MM.1S (cell line): ENCODE measurements around the gene HS2ST1.

Source experiments
- DNase-seq: peaks from one replicate; pipeline ENCODE4 v3.0.0-alpha.2; 2015
- H2AFZ ChIP-seq: fragments of 300-600 bp; sonication (generic); 2 replicates; pipeline ENCODE4 v1.6.0; 2016; ENCODE audit warnings: antibody characterized with exemption, low read length
- H3F3A ChIP-seq: fragments of 300-600 bp; sonication (generic); 2 replicates; pipeline ENCODE4 v1.6.1; 2016; ENCODE audit warnings: mild to moderate bottlenecking, antibody characterized with exemption, low read length, moderate library complexity, mixed read lengths; ENCODE audit not compliant: insufficient read depth
- H3K27ac ChIP-seq: fragments of 300-600 bp; sonication (generic); 2 replicates; pipeline ENCODE4 v1.5.1; 2016; ENCODE audit warnings: mild to moderate bottlenecking, low read length
- H3K27me3 ChIP-seq: fragments of 300-600 bp; sonication (generic); replicated peaks from 2 replicates; pipeline ENCODE4 v1.6.0; 2016; ENCODE audit warnings: low read length; ENCODE audit not compliant: insufficient read depth
- H3K36me3 ChIP-seq: fragments of 300-600 bp; sonication (generic); replicated peaks from 2 replicates; pipeline ENCODE4 v1.6.1; 2016; ENCODE audit warnings: mild to moderate bottlenecking, low read length, mixed read lengths; ENCODE audit not compliant: insufficient read depth
- H3K4me1 ChIP-seq: fragments of 300-600 bp; sonication (generic); 2 replicates; pipeline ENCODE4 v1.6.1; 2016; ENCODE audit warnings: low read length, mixed read lengths
- H3K4me2 ChIP-seq: fragments of 300-600 bp; sonication (generic); 2 replicates; pipeline ENCODE4 v1.6.0; 2016; ENCODE audit warnings: low read depth, low read length
- H3K4me3 ChIP-seq: fragments of 300-600 bp; sonication (generic); 2 replicates; pipeline ENCODE4 v1.5.1; 2016; ENCODE audit warnings: low read length, mixed read lengths
- H3K79me2 ChIP-seq: fragments of 300-600 bp; sonication (generic); 2 replicates; pipeline ENCODE4 v1.6.1; 2016; ENCODE audit warnings: mixed run types, low read length, mixed read lengths
- H3K9ac ChIP-seq: fragments of 300-600 bp; sonication (generic); 2 replicates; pipeline ENCODE4 v1.6.1; 2016; ENCODE audit warnings: low read length, mixed read lengths
- H3K9me2 ChIP-seq: fragments of 300-600 bp; sonication (generic); replicated peaks from 2 replicates; pipeline ENCODE4 v1.6.1; 2016; ENCODE audit warnings: mild to moderate bottlenecking, low read length, mixed read lengths; ENCODE audit not compliant: insufficient read depth
- H3K9me3 ChIP-seq: fragments of 300-600 bp; sonication (generic); replicated peaks from 2 replicates; pipeline ENCODE4 v1.6.1; 2016; ENCODE audit warnings: mild to moderate bottlenecking, low read length, mixed read lengths; ENCODE audit not compliant: insufficient read depth
- H4K20me1 ChIP-seq: fragments of 300-600 bp; sonication (generic); 2 replicates; pipeline ENCODE4 v1.6.1; 2016; ENCODE audit warnings: mild to moderate bottlenecking, low read length, moderate library complexity, mixed read lengths; ENCODE audit not compliant: insufficient read depth
- CTCF ChIP-seq: fragments of 300-600 bp; sonication (generic); IDR thresholded peaks from 2 replicates; pipeline ENCODE4 v1.5.1; 2016; ENCODE audit warnings: antibody characterized with exemption, low read length, mixed read lengths
- EZH2 ChIP-seq: fragments of 300-600 bp; sonication (generic); optimal IDR thresholded peaks from 2 replicates; pipeline ENCODE3; 2017; ENCODE audit warnings: low read depth, mild to moderate bottlenecking, antibody characterized with exemption, low read length, mixed read lengths
- EZH2phosphoT487 ChIP-seq: fragments of 300-600 bp; sonication (generic); IDR thresholded peaks from 2 replicates; pipeline ENCODE4 v1.6.1; 2018; ENCODE audit warnings: antibody characterized with exemption, low read length

HS2ST1 gene

GRCh38 chr1:87100271-87100670 lies 185.8 kb downstream of the HS2ST1 start:
- TF ChIP-seq EZH2 = no peak
- no peak for TF ChIP-seq CTCF
- TF ChIP-seq EZH2phosphoT487 = no peak
- Histone ChIP-seq H3K79me2 (no peaks in the 10 kb centered on the region), H3K9me2 (no peaks in the 10 kb centered on the region), H3K9ac (no peak overlapping the region), H4K20me1 (no peaks in the 10 kb centered on the region), H3K36me3 (no peaks in the 10 kb centered on the region), H3K4me3 (no peak overlapping the region), H3K27ac (no peak overlapping the region), H3K9me3 (no peaks in the 10 kb centered on the region), H3F3A (no peaks in the 10 kb centered on the region), H2AFZ (no peak overlapping the region), H3K4me1 (no peaks in the 10 kb centered on the region), H3K27me3 (no peaks in the 10 kb centered on the region), H3K4me2 (no peak overlapping the region)
- no peak for DNase-seq

- H2AFZ ChIP-seq = no peak overlapping the region
- no peaks in the 10 kb centered on the region for H3F3A ChIP-seq
Measured at GRCh38 chr1:87103074-87103473, 188.6 kb downstream of the HS2ST1 start.

GRCh38 chr1:87104140-87104539 lies 189.7 kb downstream of the HS2ST1 start:
- no peaks in the 10 kb centered on the region for H3K9me2 ChIP-seq
- H3K9ac ChIP-seq = no peak overlapping the region
- peaks cover 18% of the 10 kb centered on the region for H3K4me1 ChIP-seq
- TF ChIP-seq CTCF = no peak
- H3F3A ChIP-seq = no peaks in the 10 kb centered on the region
- H3K9me3 ChIP-seq = no peaks in the 10 kb centered on the region
- H4K20me1 ChIP-seq = no peaks in the 10 kb centered on the region
- no peaks in the 10 kb centered on the region for H3K79me2 ChIP-seq
- H3K4me2 ChIP-seq = no peak overlapping the region
- DNase-seq = no peak
- H3K27ac ChIP-seq = no peak overlapping the region
- H3K27me3 ChIP-seq = no peaks in the 10 kb centered on the region
- H3K4me3 ChIP-seq = no peak overlapping the region
- no peaks in the 10 kb centered on the region for H3K36me3 ChIP-seq
- H2AFZ ChIP-seq = no peak overlapping the region

More at GRCh38 chr1:87103074-87103473, 188.6 kb downstream of the HS2ST1 start:
- Histone ChIP-seq H3K36me3 (no peaks in the 10 kb centered on the region), H3K4me3 (no peak overlapping the region), H3K9ac (no peak overlapping the region), H3K4me2 (no peak overlapping the region), H3K27ac (no peak overlapping the region), H3K9me2 (no peaks in the 10 kb centered on the region), H4K20me1 (no peaks in the 10 kb centered on the region), H3K79me2 (no peaks in the 10 kb centered on the region), H3K9me3 (no peaks in the 10 kb centered on the region), H3K4me1 (peaks cover 10% of the 10 kb centered on the region), H3K27me3 (no peaks in the 10 kb centered on the region)
- no peak for DNase-seq
- no peak for TF ChIP-seq CTCF
- no peak for TF ChIP-seq EZH2
- TF ChIP-seq EZH2phosphoT487 = no peak
